ENCODE data around the gene H2BK1.

Gene H2BK1

DNA sequence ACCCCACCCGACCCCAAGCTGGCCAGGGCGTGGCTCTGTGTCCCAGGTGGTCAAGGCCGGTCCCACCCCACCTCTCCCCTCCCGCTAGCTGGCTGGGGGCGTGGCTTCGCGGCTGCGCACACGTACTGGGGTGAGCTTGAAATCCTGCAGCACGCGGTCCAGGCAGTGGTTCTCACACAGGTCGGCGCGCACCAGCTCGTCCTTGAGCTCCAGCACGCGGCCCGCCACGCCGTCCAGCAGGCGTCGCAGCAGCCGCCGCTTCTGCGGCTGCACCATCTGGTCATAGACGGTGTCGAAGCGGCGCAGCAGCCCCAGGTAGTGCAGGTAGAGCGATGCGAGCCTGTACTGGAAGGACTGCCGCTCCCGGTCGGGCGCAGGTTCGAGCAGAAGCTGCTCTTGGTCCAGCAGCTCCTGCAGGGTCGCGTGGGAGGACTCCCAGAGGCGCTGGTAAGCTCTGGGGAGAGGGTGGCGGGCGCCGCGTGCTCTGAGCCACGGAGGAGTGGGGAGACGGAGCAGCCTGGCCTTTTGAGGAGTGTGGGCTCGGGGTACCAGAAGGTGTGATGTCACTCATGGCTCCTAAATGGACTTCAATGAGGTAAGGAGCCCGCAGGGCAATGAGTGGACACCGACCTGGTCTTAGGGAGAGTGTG is 5.8 kb downstream of the H2BK1 start:
- DNase-seq (ENCODE audit: low read depth in 2 of 2): no peak

DNA sequence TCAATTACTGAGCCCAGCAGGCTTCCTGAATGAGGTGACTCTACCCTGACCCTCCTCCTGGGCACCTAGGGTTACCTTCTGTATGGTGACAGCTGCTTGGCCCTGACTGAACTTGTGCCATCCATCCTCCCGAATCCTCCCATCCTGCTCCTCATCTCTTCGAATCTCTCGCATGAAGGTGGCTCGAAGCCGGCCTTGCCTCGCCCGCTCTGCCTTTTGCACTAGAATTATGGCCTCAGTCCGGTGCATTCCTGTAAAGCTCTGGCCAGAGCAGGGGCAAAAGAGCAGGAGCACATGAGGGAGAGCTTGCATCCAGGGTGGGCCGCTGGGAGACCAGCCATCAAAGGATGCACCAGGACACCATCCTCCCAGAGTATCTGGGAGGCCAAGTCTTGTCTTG is 7.5 kb downstream of the H2BK1 start:
- DNase-seq (ENCODE audit: low read depth in 2 of 2): no peak

DNA sequence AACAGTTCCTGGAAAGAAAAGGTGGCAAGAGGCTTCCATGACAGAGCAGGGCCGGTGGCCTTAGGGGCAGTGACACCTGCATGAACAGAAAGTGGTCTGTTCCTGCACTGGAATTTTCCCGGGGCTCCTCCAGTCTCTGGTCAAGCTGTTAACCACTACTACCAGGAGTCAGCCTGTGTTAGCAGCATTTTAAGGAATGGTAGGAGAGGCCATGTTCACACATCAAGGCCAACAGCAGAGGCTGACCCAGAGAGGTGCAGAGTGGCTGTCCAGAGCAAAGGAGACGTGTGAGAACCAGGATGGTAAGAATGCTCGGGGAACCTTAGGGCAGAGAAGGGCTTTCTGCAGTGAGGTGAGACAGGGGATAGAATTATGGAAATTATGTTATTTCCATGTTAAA is 8.5 kb downstream of the H2BK1 start:
- no peak for DNase-seq (ENCODE audit: low read depth in 2 of 2)

DNA sequence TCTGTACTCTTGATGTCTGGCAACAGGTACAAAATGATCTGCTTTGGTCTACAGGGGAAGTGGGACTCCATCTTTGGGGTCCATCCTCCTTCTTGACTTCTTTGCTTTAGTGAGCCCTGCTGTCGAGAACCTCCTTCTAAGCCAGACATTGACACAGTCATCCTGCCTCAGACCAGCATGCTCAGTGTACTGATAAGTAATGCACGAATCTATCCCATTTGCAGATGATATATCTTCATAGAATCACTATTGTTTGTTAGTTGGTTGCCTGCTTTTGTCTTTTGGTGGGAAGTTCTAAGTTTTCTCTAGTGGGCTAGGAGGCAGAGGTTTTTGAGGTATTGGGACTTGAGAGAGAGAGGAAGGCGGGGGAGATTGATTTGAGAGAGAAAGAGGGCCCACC is 8.9 kb downstream of the H2BK1 start:
- DNase-seq (ENCODE audit: low read depth in 2 of 2): no peak

DNA sequence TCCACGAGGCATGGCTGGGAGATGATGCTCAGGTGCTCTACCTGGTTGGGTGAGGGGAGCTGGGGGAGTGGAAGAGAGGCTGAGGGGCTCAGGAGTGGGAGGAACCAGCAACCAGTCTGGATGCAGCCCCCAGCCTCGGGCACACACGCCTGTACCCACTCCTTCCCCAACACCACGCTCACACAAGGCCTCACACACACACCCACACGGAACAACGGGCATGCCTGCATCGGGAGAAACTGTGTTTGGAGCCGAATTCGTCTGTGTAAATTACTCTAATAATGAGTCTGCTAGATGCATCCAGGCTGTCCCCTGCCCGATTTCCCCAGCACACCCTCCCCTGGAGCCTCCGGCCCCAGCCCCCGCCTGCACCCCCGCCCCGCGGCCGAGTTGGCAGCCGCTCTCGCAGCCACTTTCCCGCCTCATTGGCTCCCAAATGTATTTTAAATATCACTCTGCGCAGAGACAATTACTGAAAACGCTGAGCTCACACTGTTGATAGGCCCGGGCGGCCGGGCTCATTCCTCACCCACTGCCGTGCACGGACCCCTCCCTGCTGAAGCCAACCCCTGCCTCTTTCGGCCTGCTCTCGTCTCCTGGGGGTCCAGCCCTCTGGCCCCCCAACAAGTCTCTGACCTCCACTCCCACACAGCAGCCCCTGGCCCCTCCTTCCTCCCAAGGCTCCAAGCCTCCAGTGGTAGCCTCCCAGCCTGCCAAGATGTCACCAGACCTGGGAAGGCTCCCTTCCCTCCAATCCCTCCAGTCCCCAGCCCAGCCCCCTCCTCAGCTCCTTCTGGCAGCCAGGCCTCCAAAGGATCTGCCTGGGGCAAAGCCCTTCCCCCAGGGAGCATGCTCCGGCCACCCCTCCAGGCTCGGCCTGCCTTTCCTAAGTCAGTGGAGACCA is 11.1 kb downstream of the H2BK1 start:
- no peak for DNase-seq (ENCODE audit: low read depth in 2 of 2)

DNA sequence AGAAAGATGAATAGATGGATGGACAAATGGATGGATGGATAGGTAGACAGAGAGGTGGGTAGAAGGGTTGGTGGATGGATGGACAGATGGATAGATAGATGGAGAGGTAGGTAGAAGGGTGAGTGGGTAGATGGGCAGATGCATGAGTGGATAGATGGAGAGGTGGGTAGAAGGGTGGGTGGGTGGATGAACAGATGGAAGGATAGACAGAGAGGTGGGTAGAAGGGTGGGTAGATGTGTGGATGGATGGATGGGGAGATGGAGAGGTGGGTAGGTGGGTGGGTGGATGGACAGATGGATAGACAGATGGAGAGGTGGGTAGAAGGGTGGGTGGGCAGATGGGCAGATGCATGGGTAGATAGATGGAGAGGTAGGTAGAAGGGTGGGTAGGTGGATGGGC is 12.4 kb downstream of the H2BK1 start:
- no peak for DNase-seq (ENCODE audit: low read depth in 2 of 2)

DNA sequence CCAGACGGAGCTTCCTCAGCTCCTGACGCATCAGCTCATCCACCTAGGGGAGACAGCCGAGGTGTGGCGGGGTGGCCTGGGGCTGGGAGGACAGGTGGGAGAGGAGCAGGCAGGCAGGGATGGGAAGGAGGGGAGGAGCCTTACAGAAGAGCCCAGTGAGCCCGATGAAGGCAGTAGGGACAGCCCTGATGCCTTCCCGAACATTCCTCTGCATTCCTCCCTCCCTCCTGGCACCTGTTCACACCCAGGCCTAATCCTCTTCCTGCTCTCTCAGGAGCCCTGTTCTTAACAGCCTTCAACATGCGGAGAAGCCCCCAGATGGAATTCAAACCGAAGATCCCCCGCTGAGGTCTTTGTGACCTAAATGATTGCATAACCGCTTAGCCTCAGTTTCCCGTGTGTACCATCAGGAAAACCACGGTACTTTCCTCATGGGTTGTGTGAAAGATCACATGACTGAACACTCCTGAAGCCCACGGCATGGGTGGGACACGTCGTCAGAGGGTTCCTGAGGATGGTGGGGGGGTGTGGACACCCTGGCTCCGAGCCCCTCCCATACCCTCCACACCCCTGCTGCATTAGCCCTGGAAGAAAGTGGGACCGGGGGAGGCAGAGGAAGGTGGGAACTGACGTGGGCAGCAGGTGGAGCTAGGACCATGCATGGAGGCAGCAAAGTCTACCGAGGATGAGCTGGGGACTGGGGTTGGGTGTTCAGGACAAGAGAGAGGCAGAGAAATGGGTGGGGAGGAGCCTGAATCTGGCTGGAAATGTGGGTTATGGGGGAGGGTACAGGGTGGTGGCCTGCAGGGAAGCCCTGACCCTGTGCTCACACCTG is 14.5 kb downstream of the H2BK1 start:
- no peak for DNase-seq (ENCODE audit: low read depth in 2 of 2)

DNA sequence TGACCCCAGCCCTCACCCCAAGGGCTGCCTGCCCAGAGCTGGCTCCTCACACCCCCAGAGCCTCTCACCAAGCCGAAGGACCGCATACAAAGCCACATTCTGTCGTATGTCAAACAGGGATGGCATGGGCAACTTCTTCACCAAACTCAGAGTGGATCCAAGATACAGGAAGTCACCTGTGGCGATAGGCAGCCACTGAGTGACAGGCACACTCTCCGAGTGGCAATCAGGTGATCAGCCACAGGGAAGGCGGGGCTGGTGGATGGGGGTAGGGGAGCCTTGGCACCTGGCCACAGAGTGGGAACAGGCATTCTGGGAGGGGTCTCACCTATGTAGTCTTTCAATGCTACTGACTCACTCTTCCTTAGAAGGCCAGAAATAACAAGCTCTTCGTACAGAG is 16.1 kb downstream of the H2BK1 start:
- no peak for DNase-seq (ENCODE audit: low read depth in 2 of 2)

DNA sequence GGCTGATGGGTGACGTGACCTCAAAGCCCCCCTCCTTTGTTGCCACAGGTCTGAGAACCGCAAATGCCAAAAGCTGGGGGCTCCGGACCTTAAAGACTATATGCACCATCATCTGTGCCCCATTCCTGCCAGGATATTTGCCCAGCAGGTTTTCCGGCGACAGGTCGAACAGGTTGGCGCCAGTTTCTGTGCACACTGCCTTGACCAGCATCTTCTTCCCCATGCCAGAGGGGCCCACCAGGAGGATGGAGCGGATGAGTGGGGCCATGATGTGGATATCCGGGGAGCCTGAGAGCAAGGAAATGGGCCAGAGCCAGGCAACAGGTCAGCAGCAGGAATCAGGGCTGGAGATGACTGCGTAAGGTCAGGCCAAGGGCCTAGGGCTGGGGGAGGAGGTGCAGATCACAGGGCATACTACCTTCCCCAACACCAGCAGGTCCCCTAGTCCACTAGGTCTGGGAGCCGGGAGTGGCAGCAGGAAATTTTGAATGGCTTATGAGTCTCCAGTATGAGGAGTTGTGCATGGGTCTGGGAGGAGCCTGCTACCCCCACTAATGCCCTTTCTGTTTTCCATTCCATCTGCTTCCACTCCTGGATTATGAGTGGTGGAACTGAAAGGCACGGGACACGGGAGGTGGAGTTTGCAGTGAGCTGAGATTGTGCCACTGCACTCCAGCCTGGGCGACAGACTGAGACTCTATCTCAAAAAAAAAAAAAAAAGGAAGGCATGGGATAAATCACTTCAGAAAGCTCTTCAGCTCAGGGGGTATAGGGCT is 16.9 kb downstream of the H2BK1 start:
- no peak for DNase-seq (ENCODE audit: low read depth in 2 of 2)

DNA sequence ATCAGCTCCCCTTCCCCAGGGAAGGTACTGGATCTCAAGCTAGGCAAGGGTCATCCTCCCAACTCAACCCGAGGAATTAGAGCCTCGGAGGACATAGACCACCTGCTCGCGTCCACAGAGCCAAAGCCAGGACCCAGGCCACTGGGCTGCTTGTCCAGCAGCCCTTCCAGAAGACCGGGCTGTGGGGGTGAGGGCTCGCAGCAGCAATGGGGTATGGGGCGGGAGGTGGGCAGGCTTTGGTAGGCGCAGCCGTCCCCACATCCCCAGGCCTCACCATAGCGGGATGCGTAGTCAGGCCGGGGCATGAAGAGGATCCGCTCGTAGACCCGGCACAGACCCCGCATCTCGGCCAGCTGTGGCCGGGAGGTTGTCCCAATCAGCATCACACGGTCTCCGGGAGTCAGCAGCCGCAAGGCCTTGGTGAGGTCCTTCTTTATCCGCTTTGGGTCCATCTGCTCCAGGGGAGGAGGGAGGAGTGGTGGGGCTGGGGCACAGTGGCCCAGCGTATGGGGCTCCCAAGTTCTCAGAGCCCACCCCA is 18.2 kb downstream of the H2BK1 start:
- DNase-seq (ENCODE audit: low read depth in 2 of 2): no peak

DNA sequence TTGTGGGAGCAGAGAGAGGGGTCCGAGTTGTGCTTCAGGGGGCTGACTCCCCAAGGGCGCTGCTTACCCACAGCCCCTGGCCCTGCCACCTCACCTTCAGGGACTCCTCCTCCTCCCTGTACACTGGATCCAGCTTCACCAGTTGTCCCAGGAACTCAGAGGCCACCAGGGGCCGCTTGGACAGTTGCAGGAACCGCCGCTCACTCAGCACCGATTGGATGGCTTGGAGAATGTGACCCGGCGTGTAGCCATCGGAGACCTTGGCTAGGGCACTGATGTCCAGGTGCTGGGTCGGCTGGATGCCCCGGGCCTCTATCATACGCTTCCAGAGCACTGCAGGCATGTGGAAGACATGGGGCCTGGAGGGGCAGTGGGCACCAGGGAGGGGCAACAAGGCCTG is 18.7 kb downstream of the H2BK1 start:
- DNase-seq (ENCODE audit: low read depth in 2 of 2): no peak

DNA sequence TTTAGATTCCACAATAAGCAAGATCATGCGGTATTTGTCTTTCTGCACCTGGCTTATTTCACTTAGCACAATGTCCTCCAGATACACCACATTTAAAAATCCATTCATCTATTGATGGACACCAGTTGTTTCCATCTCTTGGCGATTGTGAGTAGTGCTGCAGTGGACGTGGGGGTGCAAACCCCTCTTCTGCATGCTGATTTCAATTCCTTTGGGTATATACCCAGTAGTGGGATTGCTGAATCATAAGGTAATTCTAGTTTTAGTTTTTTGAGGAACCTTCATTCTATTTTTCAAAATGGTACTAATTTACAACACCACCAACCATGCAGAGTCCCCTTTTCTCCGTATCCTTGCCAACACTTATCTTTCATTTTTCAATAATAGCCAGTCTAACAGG is 21.2 kb downstream of the H2BK1 start:
- no peak for DNase-seq (ENCODE audit: low read depth in 2 of 2)

DNA sequence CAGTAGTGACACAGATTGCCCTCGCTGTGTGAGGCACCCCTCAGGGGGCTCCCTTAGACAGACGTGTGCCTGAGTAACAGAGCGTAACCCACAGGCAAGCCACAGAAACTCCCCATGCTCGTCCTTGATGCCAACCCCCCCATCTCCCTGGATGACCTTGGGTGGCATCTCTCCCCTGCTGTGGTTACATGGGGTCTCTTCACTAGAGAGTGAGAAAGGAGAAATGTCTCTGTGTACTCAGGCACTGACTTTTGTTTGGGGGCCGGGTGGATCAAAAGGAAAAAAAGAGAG is 22.1 kb downstream of the H2BK1 start:
- no peak for DNase-seq (ENCODE audit: low read depth in 2 of 2)

DNA sequence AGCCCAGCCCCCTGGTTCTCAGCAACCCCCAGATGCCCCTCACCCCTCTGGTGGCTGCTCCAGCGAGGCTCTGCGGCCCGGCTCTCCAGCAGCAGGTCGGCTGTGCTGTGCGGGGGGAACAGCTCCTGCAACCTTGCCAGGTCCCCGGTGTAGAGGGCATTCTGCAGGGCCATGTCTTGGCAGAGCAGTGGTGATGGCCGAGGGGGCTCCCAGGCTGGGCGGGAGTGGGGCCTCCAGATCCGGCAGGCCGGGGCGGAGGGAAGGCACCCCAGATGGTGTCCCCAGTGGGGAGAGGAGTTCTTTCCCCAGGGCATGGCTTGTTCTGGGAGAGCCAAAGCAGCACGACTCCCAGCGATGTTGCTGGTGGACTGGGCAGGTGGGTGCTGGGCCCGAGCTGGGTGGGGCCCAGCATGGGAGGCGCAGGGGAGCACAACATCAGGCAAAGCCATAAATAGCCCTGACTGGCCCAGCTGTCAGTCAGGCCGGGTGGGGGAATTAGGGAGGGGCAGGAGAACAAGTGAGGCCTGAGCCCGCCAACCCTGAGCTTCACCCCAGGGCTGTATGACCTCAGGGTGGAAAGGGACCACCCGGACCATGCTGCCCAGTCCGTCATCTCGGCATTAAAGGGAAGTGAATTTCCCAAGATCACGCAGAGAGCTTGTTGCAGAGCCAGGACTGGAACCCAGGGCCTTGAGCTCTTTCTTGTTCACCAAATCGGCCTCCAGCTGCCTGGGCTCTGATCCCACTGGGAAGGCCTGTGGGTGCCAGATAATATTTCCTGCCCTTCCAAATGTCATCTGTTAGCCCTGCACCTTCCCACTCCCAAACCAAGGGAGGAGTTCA is 22.7 kb downstream of the H2BK1 start:
- no peak for DNase-seq (ENCODE audit: low read depth in 2 of 2)

DNA sequence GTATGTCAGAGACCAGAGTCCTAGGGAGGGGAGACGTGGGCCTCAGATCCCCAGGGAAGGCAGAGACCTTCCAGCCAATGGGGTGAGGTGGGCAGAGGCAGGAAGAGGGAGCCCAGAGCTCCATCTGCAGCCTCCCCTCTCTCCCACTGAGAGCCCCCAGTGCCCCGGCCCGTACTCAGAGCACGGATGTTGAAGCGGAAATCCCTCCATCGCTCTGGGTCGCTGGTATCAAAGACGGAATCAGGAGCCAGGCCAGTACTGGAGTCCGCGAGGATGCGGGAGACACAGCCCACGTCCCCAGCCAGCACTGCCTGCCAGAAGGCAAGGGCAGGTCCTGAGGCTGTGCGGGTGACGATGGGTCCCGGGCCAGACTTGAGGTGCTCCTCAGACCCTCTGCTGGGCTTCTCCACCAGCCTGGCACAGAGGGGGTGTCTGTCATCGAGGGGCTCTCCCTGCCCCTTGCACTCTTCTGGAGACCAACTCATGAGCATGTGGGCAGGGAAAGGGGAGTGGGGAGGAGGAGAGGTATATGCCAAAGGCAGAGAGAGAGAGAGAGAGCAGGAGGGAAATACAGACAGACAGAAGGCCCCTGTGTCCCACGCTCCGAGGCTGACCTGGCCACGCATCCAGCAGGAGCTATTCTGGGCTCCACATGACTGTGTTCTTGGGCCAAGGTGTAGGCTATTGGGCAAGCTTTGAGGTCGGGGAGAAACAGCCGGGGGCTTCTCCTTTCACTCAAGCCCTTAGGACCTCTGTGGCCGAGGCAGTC is 23.5 kb downstream of the H2BK1 start, which contains the start of gene ASB10:
TSS of gene ASB10 (minus strand) at position 611 of the 769 bp plus-strand sequence. CDS start at position 491, 120 bp downstream.
- DNase-seq (ENCODE audit: low read depth in 2 of 2): no peak

DNA sequence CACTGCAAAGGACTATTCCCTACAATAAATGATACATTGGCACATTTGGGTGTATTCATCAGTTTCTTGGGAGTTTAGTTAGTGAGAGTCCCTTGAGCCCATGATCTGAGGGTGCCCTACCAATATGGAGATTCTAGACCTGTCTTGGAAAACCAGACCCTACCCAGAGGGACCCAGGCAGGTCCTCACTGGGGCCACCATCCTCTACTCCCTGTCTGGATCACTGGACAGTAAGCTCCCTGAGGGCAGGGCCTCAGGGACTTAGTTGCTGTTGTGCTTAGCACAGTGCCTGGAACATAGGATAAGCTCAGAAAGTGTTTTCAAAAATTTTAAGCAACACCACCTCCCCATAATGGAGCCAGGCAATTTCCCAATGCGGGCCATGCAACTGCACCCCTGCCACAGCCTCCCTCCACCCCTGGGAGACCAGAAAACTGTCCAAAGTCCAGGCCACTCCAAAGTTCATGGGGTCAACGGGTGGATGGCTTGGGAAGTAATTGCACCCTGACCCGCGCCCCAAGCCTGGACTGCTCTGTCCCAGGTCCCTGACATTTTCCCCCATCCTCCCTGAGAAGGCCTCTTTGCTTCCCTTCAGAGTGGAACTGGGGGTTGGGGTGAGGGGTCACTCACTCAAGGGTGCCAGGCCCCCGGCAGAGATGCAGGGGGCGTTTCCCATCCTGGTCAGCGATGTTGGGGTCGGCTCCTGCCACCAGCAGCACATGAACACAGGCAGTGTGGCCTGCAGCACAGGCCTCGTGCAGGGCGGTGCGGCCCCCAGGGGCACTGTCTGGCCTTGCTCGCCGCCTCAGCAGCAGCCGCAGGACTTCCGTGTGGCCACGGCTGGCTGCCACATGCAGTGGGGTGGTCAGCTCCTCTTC is 24.3 kb downstream of the H2BK1 start:
- no peak for DNase-seq (ENCODE audit: low read depth in 2 of 2)

DNA sequence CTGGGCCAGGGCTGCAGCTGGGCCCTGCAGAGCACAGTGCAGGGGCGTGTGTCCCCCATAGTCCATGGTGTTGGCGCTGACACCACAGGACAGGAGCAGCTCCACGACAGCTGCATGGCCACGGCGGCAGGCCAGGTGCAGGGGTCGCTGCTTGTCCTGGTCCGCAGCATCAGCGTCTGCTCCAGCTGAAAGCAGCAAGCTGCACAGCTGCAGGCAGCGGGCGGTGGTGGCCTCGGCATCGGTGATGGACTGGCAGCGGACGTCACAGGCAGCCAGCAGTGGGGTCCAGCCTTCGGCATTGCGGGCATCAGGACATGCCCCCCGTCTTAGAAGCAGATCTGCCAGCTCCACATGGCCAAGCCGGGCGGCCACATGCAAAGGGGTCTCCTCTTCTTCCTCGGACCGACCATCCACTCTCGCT is 29.3 kb downstream of the H2BK1 start:
- DNase-seq (ENCODE audit: low read depth in 2 of 2): no peak

DNA sequence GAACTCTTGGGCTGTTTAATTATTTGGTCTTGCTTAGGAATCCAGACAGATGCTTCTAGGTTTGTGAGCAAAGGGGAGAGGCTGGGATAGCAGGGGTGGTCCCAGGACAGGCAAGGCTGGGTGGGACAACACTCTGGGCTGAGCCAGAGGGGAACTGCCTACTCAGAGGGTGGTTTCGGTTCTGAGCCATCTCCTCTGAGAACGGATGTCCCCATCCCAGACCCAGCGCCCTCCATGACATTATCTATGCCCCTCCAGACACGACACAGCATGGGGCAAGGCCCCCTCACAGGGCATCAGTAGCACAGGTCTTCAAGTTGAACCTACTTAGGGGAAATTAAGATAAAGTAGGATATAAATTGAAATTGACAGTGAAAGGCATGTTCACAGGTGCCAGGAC is 30.3 kb downstream of the H2BK1 start:
- DNase-seq (ENCODE audit: low read depth in 2 of 2): no peak

All from fibroblast of skin of left quadriceps (primary cell).